NCI-H2107 treated with DMSO at 0.1 percent for 48 hours (cell line): Measurements from ENCODE around the gene WDR47.

Source experiments
- DNase-seq: peaks from one replicate; lab custom pipeline; 2025; ENCODE audit not compliant: unreplicated experiment; lab: John Stamatoyannopoulos, UW

The WDR47 gene

GRCh38 chr1:109041621-109042468 lies at the start of gene WDR47:
Gene WDR47 (minus strand): TSS chr1:109042102. CDS start chr1:109023512, 18,590 bp downstream.
- DNase-seq: peak; percentile 78

GRCh38 chr1:109091078-109091838 lies 49.4 kb upstream of the WDR47 start:
- peak; percentile 34 for DNase-seq

DNA sequence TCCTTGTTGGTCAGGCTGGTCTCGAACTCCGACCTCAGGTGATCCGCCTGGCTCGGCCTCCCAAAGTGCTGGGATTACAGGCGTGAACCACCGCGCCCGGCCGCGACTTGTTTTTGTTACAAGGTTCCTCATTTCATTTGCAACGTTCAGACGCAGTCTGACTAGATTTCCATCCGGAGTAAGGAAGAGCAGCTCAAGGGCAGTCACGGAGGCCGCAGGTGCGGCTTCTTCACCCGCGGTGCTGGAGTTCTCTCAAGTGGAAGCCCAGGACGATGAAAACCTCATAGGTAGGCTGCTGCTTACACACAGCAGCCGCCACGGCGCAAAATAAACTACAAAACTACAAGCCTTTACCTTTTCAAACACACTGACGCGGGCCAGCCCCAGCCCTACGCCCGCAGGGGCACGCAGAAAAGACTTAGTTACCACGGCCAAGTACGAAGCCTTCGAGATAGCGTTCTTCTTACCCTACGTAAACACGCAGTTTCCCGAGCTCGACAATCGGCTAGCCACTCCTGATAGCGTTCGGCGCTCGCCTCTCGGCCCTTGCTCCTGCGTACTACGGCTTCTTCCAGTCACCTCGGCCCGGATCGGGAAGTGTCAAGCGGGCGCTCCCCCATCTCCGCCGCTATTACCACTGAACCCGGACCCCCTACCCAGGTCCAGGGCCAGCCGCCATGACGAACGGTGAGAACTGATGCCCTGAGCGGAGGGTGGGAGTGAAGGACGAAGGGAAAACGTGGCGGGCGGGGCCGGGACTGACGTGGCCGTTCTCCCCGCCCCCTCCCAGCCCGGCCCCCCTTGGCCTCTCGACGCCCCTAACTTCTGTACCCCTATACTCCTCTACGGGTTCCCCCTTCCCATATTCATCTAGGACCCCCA lies 48.5 kb upstream of the WDR47 start, which contains the start of gene TMEM167B:
Gene TMEM167B (plus strand): TSS at position 569 of the 882 bp plus-strand sequence. CDS start 109 bp downstream, at position 678.
- DNase-seq: peak; percentile 96

GRCh38 chr1:109089242-109090015 lies 47.5 kb upstream of the WDR47 start:
- peak; percentile 68 for DNase-seq

DNA sequence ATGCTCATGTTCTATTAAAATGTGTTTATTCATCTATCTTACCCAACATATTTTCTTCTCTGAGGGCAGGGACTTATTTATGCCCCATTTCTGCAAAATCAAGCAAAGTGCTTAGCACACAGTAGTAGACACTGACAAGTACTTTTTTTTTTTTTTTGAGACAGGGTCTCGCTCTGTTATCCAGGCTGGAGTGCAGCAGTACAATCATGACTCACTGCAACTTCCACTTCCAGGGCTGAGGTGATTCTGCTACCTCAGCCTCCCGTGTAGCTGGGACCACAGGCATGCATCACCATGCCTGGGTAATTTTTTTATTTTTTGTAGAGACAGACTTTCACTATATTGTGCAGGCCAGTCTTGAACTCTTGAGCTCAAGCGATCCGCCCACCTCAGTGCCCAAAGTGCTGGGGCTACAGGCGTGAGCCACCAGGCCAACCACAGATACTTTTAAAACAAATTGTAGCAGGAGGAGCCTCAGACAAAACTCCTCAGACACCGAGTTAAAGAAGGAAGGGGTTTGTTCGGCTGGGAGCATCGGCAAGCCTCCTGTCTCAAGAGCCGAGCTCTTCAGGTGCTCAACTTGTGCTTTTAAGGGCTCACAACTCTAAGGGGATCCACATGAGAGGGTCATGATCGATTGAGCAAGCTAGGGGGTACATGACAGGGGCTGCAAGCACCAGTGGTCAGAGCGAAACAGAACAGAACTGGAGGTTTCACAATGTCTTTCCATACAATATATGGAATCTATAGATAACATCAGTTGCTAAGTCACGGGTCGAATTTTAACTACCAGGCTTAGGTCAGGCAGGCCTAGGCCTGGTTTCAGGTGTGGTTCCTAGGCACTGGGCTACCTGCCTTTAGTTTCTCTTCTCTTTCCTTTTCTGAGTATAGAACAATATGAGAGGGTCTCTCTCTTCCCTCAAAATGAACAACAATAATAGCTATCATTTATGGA lies 42.9 kb upstream of the WDR47 start:
- no peak for DNase-seq

- DNase-seq: no peak
Observed at GRCh38 chr1:109083923-109084322, 42.0 kb upstream of the WDR47 start.

GRCh38 chr1:109083501-109083900 lies 41.6 kb upstream of the WDR47 start:
- DNase-seq: no peak

GRCh38 chr1:109080441-109081082 lies 38.7 kb upstream of the WDR47 start:
- DNase-seq: no peak

DNA sequence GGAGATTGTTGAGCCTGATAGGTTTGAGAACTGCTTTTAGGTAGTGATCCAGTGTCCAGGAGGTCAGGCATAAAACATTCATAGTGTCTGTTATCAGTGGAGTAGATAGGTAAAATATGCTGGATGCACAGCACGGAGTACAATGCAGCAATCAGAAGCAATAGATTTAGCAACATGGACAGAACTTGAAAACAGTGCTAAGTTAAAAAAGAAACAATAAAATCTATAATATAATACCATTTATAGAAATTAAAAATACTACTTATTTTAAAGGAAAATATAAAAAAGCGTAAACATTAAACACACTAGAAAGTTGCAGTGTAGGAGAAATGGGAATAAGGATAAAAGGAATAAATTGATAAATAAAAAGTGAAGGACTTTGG lies 37.3 kb upstream of the WDR47 start:
- DNase-seq: no peak

DNA sequence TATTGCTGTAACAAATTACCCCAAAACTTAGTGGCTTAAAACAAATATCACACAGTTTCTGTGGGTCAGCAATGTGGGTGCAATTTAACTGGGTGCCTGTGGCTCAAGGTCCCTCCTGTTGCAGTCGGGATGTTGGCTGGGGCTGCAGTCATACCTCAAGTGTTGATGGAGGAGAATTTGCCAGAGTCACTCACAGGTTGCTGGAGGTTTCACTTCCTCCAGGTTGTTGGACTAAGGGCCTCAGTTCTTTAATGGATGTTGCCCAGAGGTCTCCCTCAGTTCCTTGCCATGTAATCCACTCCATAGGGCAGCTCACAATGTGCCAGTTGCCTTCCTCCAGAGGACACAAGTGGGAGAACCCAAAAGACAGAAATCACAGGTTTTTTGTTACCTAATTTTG lies 36.4 kb upstream of the WDR47 start:
- DNase-seq: no peak

GRCh38 chr1:109075531-109076490 lies 33.9 kb upstream of the WDR47 start, which contains the start of gene TAF13:
Gene TAF13 (minus strand): TSS chr1:109076003. CDS start chr1:109075947, 56 bp downstream.
- DNase-seq: peak; percentile 87

DNA sequence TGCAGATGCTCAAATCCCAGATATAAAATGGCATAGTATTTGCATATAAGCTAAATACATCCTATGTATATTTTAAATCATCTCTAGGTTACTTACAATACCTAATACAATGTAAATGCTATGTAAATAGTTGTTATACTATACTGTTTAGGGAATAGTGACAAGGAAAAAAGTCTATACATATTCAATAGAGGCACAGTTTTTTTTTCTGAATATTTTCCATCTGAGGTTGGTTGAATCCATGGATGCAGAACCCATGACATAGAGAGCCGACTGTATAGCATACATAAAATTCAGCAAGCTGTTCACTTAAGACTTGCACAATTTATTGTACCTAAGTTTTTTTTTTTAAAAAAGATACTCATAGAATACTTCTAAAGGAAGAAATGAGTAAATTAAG lies 27.4 kb upstream of the WDR47 start:
- DNase-seq: no peak

- DNase-seq: no peak
Observed at GRCh38 chr1:109067883-109068282, 26.0 kb upstream of the WDR47 start.

DNA sequence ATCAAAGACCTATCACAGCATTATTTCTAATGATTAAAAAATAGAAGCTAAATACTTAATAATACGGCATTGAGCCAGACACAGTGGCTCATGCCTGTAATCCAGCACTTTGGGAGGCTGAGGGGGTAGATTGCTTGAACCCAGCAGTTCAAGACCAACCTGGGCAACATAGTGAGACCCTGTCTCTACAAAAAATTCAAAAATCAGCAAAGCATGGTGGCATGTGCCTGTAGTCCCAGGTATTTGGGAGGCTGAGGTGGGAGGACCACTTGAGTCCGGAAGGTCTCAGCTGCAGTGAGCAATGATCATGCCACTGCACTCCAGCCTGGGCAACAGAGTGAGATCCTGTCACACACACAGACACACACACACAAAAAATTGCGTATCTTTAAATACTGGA lies 23.2 kb upstream of the WDR47 start:
- DNase-seq: no peak

GRCh38 chr1:109061183-109061582 lies 19.3 kb upstream of the WDR47 start:
- DNase-seq: no peak

DNA sequence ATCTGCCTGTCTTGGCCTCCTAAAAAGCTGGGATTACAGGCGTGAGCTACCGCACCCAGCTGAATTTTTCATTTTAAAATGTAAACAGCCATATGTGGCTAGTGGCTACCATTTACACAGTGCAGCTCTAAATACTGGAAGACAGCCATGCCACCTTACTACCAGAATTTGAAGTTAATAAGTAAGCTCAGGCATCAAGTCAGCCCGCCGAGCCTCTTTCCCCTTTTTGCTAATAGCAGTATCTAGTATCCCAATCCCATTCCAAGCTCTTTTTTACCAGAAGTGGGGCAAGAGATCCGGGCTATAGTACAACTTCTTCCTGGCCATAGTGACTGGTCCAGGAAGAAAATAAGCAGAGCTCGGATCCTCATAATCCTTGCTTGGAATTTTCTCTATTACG lies 18.8 kb upstream of the WDR47 start:
- DNase-seq: no peak

DNA sequence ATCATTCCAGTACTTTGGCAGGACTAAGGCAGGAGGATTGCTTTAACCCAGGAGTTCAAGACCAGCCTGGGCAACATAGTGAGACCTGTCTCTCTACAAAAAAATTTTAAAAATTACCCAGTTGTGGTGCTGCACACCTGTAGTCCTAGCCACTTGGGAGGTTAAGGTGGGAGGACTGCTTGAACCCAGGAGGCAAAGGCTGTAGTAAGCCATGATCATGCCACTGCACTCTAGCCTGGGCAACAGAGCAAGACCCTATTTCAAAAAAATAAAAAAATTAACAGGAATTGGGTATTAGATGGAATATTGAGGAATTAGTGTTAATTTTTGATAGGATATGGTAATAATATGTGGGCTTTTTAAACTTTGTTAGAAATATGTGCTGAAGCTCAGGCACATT lies 17.1 kb upstream of the WDR47 start:
- DNase-seq: no peak
